ENCODE measurements around the gene IRF2. TPM values are rescaled to one million over a fixed set of nuclear protein-coding genes. Genes with fewer than 3 reads are reported as not detected.

IRF2 gene
- total RNA-seq, 2 donors from 2014 or later, result 17.3 to 24.6 TPM

GRCh38 chr4:184373886-184374405 lies 100.4 kb downstream of the IRF2 start:
- 88 to 93% methylated on average over 2 of the region's 2 CpGs for WGBS, 2 experiments (ENCODE audit: insufficient coverage in 1 of 2, insufficient read length in 1 of 2)
- no peak for TF ChIP-seq CTCF (conservative IDR thresholded peaks at IDR 0.05)
- Histone ChIP-seq H3K36me3 (ENCODE audit: control insufficient read depth, insufficient read depth, low read length) (no peaks in the 10 kb centered on the region), H3K4me3 (ENCODE audit: low read length) (no peak overlapping the region), H3K9ac (ENCODE audit: extremely low read depth, low read length, poor library complexity, severe bottlenecking) (no peak overlapping the region), H3K4me1 (ENCODE audit: control insufficient read depth, insufficient read depth, low read length) (no peaks in the 10 kb centered on the region), H3K27ac (ENCODE audit: low read depth, low read length) (no peak overlapping the region), H3K27me3 (ENCODE audit: control insufficient read depth, insufficient read depth, low read length, poor library complexity, severe bottlenecking) (no peaks in the 10 kb centered on the region), H3K9me3 (ENCODE audit: control insufficient read depth, low read length) (peaks cover 5% of the 10 kb centered on the region)
- no peaks in the 10 kb centered on the region for H3K27me3 Mint-ChIP-seq (ENCODE audit: insufficient read depth)
- H3K36me3 Mint-ChIP-seq (ENCODE audit: low read depth), result no peaks in the 10 kb centered on the region
- DNase-seq, result peak; percentile 3
- peaks cover 6% of the 10 kb centered on the region for H3K9me3 Mint-ChIP-seq
- peaks cover 2% of the 10 kb centered on the region for H3K4me1 Mint-ChIP-seq
- no peak overlapping the region for H3K27ac Mint-ChIP-seq
- H3K4me3 Mint-ChIP-seq, result no peak overlapping the region

GRCh38 chr4:184371390-184371787 lies 103.0 kb downstream of the IRF2 start:
- no peak overlapping the region for H3K4me3 Mint-ChIP-seq
- peaks cover 2% of the 10 kb centered on the region for H3K4me1 Mint-ChIP-seq
- no peaks in the 10 kb centered on the region for H3K36me3 Mint-ChIP-seq (ENCODE audit: low read depth)
- Histone ChIP-seq H3K9me3 (ENCODE audit: control insufficient read depth, low read length) (no peaks in the 10 kb centered on the region), H3K4me3 (ENCODE audit: low read length) (no peak overlapping the region), H3K27ac (ENCODE audit: low read depth, low read length) (no peak overlapping the region), H3K4me1 (ENCODE audit: control insufficient read depth, insufficient read depth, low read length) (no peaks in the 10 kb centered on the region), H3K36me3 (ENCODE audit: control insufficient read depth, insufficient read depth, low read length) (no peaks in the 10 kb centered on the region), H3K9ac (ENCODE audit: extremely low read depth, low read length, poor library complexity, severe bottlenecking) (no peak overlapping the region), H3K27me3 (ENCODE audit: control insufficient read depth, insufficient read depth, low read length, poor library complexity, severe bottlenecking) (no peaks in the 10 kb centered on the region)
- peaks cover 5% of the 10 kb centered on the region for H3K9me3 Mint-ChIP-seq
- no peak for TF ChIP-seq CTCF (conservative IDR thresholded peaks at IDR 0.05)
- H3K27ac Mint-ChIP-seq, result no peak overlapping the region
- 92 to 93% methylated on average over 8 to 12 of the region's 12 CpGs for WGBS, 2 experiments (ENCODE audit: insufficient coverage in 1 of 2, insufficient read length in 1 of 2)
- no peaks in the 10 kb centered on the region for H3K27me3 Mint-ChIP-seq (ENCODE audit: insufficient read depth)
- DNase-seq, result peak; percentile 41

GRCh38 chr4:184370711-184371389 lies 103.5 kb downstream of the IRF2 start:
- Mint-ChIP-seq H3K4me1 (peaks cover 2% of the 10 kb centered on the region), H3K36me3 (ENCODE audit: low read depth) (no peaks in the 10 kb centered on the region), H3K4me3 (no peak overlapping the region), H3K9me3 (peaks cover 3% of the 10 kb centered on the region), H3K27me3 (ENCODE audit: insufficient read depth) (no peaks in the 10 kb centered on the region), H3K27ac (no peak overlapping the region)
- H3K9ac ChIP-seq (ENCODE audit: extremely low read depth, low read length, poor library complexity, severe bottlenecking), result no peak overlapping the region
- no peaks in the 10 kb centered on the region for H3K4me1 ChIP-seq (ENCODE audit: control insufficient read depth, insufficient read depth, low read length)
- no peaks in the 10 kb centered on the region for H3K9me3 ChIP-seq (ENCODE audit: control insufficient read depth, low read length)
- H3K27me3 ChIP-seq (ENCODE audit: control insufficient read depth, insufficient read depth, low read length, poor library complexity, severe bottlenecking), result no peaks in the 10 kb centered on the region
- no peaks in the 10 kb centered on the region for H3K36me3 ChIP-seq (ENCODE audit: control insufficient read depth, insufficient read depth, low read length)
- no peak for TF ChIP-seq CTCF (conservative IDR thresholded peaks at IDR 0.05)
- WGBS, 2 experiments (ENCODE audit: insufficient coverage in 1 of 2, insufficient read length in 1 of 2), result 93 to 95% methylated on average over 7 to 8 of the region's 8 CpGs
- H3K27ac ChIP-seq (ENCODE audit: low read depth, low read length), result no peak overlapping the region
- H3K4me3 ChIP-seq (ENCODE audit: low read length), result no peak overlapping the region
- DNase-seq, result peak; percentile 13

Data from endodermal cell (in vitro differentiated cells).